H1 (cell line): ENCODE measurements around the gene TM4SF20. TPM values are rescaled to one million over a fixed set of nuclear protein-coding genes. Genes with fewer than 3 reads are reported as not detected.

Experiments used
- CTCF ChIA-PET: fragments of 300-600 bp; sonication (Branson Sonifier 250); formaldehyde crosslinking; loops from one replicate; lab custom pipeline; 2021; ENCODE audit not compliant: partially characterized antibody; lab: Charles Lee
- POLR2A ChIA-PET: fragments of 300-600 bp; sonication (Branson Sonifier 250); formaldehyde crosslinking; loops from one replicate; lab custom pipeline; 2021; ENCODE audit warnings: inconsistent platforms; ENCODE audit not compliant: partially characterized antibody; lab: Charles Lee
- DNase-seq, 2 experiments: peaks; one replicate each; pipeline versions ENCODE4 v3.0.0 to v3.0.0-alpha.2; 2010 to 2022; ENCODE audit warnings: low spot score in 2 of 2, low read depth in 1 of 2, mixed read lengths in 1 of 2
- FAIRE-seq: peaks from 2 replicates; lab custom pipeline; 2011; peaks lifted over from hg19 to GRCh38; lab: Jason Lieb, UNC
- H2AFZ ChIP-seq: 2 replicates; pipeline ENCODE4 v1.8.1; 2012; ENCODE audit warnings: low read length, inconsistent platforms
- H2AK5ac ChIP-seq: 2 replicates; pipeline ENCODE4 v1.6.1; 2013; ENCODE audit warnings: low read depth, low read length
- H2BK120ac ChIP-seq: replicated peaks from 2 replicates; pipeline ENCODE3; 2013; ENCODE audit warnings: low read depth, low read length, inconsistent platforms
- H2BK12ac ChIP-seq: 2 replicates; pipeline ENCODE4 v1.6.1; 2013; ENCODE audit warnings: low read depth, low read length
- H2BK15ac ChIP-seq: 2 replicates; pipeline ENCODE4 v1.6.1; 2013; ENCODE audit warnings: low read length
- H2BK20ac ChIP-seq: 2 replicates; pipeline ENCODE4 v1.6.1; 2013; ENCODE audit warnings: low read length
- H2BK5ac ChIP-seq: 2 replicates; pipeline ENCODE4 v1.6.1; 2013; ENCODE audit warnings: low read depth, low read length
- H3K14ac ChIP-seq: 2 replicates; pipeline ENCODE4 v1.6.1; 2013; ENCODE audit warnings: inconsistent platforms; ENCODE audit not compliant: insufficient read length
- H3K18ac ChIP-seq: 2 replicates; pipeline ENCODE4 v1.6.1; 2013; ENCODE audit warnings: low read length; ENCODE audit errors: extremely low read depth
- H3K23ac ChIP-seq: 2 replicates; pipeline ENCODE4 v1.6.1; 2013; ENCODE audit warnings: inconsistent platforms; ENCODE audit not compliant: insufficient read length
- H3K23me2 ChIP-seq: 2 replicates; pipeline ENCODE4 v1.6.1; 2013; ENCODE audit warnings: low read depth, low read length
- H3K27ac ChIP-seq: 2 replicates; pipeline ENCODE4 v1.6.1; 2011; ENCODE audit warnings: low read depth, low read length, inconsistent platforms
- H3K27me3 ChIP-seq, 4 experiments: replicated peaks in 1 of 4; 1 replicate in 1 of 4; 2 replicates in 3 of 4; pipeline versions ENCODE4 v1.6.1 to v1.8.1; 2011 to 2013; ENCODE audit warnings: low read length in 3 of 4, mild to moderate bottlenecking in 3 of 4, inconsistent platforms in 2 of 4, mixed read lengths in 2 of 4, moderate library complexity in 1 of 4; ENCODE audit not compliant: control insufficient read depth in 3 of 4, insufficient read depth in 3 of 4; ENCODE audit errors: extremely low read depth in 1 of 4
- H3K36me3 ChIP-seq, 4 experiments: 2 replicates each; pipeline versions ENCODE4 v1.6.1 to v1.8.1; 2011 to 2013; ENCODE audit warnings: mild to moderate bottlenecking in 4 of 4, low read length in 3 of 4, moderate library complexity in 2 of 4, control low read depth in 1 of 4, inconsistent platforms in 1 of 4; ENCODE audit not compliant: insufficient read depth in 4 of 4, control insufficient read depth in 2 of 4
- H3K4ac ChIP-seq: replicated peaks from 2 replicates; pipeline ENCODE3; 2013; ENCODE audit warnings: low read length, low read depth, mixed read lengths, inconsistent platforms; ENCODE audit not compliant: insufficient read length
- H3K4me1 ChIP-seq, 4 experiments: replicated peaks in 1 of 4; 1 replicate in 1 of 4; 2 replicates in 3 of 4; pipeline versions ENCODE4 v1.6.1 to v1.8.1; 2011 to 2013; ENCODE audit warnings: low read length in 3 of 4, inconsistent platforms in 2 of 4, mixed read lengths in 1 of 4; ENCODE audit not compliant: insufficient read depth in 4 of 4, control insufficient read depth in 3 of 4
- H3K4me2 ChIP-seq, 2 experiments: 2 replicates each; pipeline versions ENCODE4 v1.6.1 to v1.8.1; 2011 to 2013; ENCODE audit warnings: low read depth in 2 of 2, low read length in 2 of 2, control low read depth in 1 of 2, inconsistent platforms in 1 of 2, mild to moderate bottlenecking in 1 of 2; ENCODE audit not compliant: insufficient read depth in 1 of 2
- H3K4me3 ChIP-seq, 4 experiments: fragments of 200-600, 300-600 bp in 1 of 4; sonication (generic), shearing (Covaris generic), sonication (Bioruptor Twin) in 1 of 4; 2 replicates each; pipeline versions ENCODE4 v1.5.1 to v1.8.1; 2011 to 2016; ENCODE audit warnings: low read length in 4 of 4, low read depth in 3 of 4, control low read depth in 2 of 4, inconsistent platforms in 2 of 4, mild to moderate bottlenecking in 2 of 4, mixed read lengths in 1 of 4, moderate library complexity in 1 of 4; ENCODE audit not compliant: insufficient read depth in 2 of 4; ENCODE audit errors: extremely low read depth in 1 of 4
- H3K56ac ChIP-seq: replicated peaks from 2 replicates; pipeline ENCODE3; 2013; ENCODE audit warnings: low read depth, mild to moderate bottlenecking, mixed read lengths, low read length, inconsistent platforms; ENCODE audit not compliant: insufficient read length
- H3K79me1 ChIP-seq: 2 replicates; pipeline ENCODE4 v1.6.1; 2013; ENCODE audit warnings: low read depth, low read length, control low read depth
- H3K79me2 ChIP-seq, 2 experiments: 2 replicates each; pipeline versions ENCODE4 v1.6.1 to v1.8.1; 2012 to 2013; ENCODE audit warnings: low read length in 2 of 2, mild to moderate bottlenecking in 2 of 2, inconsistent platforms in 1 of 2; ENCODE audit not compliant: insufficient read depth in 2 of 2, control insufficient read depth in 1 of 2
- H3K9ac ChIP-seq, 4 experiments: replicated peaks in 1 of 4; 1 replicate in 1 of 4; 2 replicates in 3 of 4; pipeline versions ENCODE4 v1.6.1 to v1.8.1; 2011 to 2013; ENCODE audit warnings: low read depth in 3 of 4, low read length in 3 of 4, control low read depth in 2 of 4, mild to moderate bottlenecking in 2 of 4, moderate library complexity in 2 of 4, inconsistent platforms in 1 of 4; ENCODE audit errors: extremely low read depth in 1 of 4
- H3K9me3 ChIP-seq, 2 experiments: 2 replicates each; pipeline versions ENCODE4 v1.6.1 to v1.8.1; 2012 to 2013; ENCODE audit warnings: mild to moderate bottlenecking in 2 of 2, moderate library complexity in 2 of 2, control low read depth in 1 of 2, inconsistent platforms in 1 of 2, low read depth in 1 of 2, low read length in 1 of 2, mixed read lengths in 1 of 2; ENCODE audit not compliant: insufficient read depth in 2 of 2
- H4K20me1 ChIP-seq, 2 experiments: replicated peaks in 1 of 2; 2 replicates each; pipeline versions ENCODE3 to v1.8.1; 2011 to 2013; ENCODE audit warnings: inconsistent platforms in 2 of 2, low read length in 2 of 2, mild to moderate bottlenecking in 1 of 2; ENCODE audit not compliant: insufficient read depth in 2 of 2, control insufficient read depth in 1 of 2
- H4K5ac ChIP-seq: 2 replicates; pipeline ENCODE4 v1.6.1; 2013; ENCODE audit warnings: low read length, low read depth, mixed read lengths, inconsistent platforms; ENCODE audit not compliant: insufficient read length
- H4K8ac ChIP-seq: 2 replicates; pipeline ENCODE4 v1.8.0; 2013; ENCODE audit warnings: mild to moderate bottlenecking, moderate library complexity, low read length, inconsistent platforms; ENCODE audit not compliant: insufficient read depth; ENCODE audit errors: extremely low read depth
- H4K91ac ChIP-seq: replicated peaks from 2 replicates; pipeline ENCODE3; 2013; ENCODE audit warnings: low read length, mixed read lengths, inconsistent platforms; ENCODE audit not compliant: insufficient read length
- CHD1 ChIP-seq: IDR thresholded peaks from 2 replicates; pipeline ENCODE4 v1.6.1; 2012; ENCODE audit warnings: low read depth, low read length, improper control_type of control experiment
- EP300 ChIP-seq, 2 experiments: IDR thresholded peaks; 1 replicate in 1 of 2; 2 replicates in 1 of 2; pipeline ENCODE4 v1.6.1; 2011 to 2012; ENCODE audit warnings: low read depth in 2 of 2, low read length in 2 of 2, mild to moderate bottlenecking in 2 of 2, borderline replicate concordance in 1 of 2, inconsistent platforms in 1 of 2, moderate library complexity in 1 of 2
- GABPA ChIP-seq: IDR thresholded peaks from 2 replicates; pipeline ENCODE4 v1.6.1; 2011; ENCODE audit warnings: mild to moderate bottlenecking, low read length, moderate library complexity, borderline replicate concordance; ENCODE audit not compliant: insufficient read depth
- MAFK ChIP-seq: IDR thresholded peaks from 2 replicates; pipeline ENCODE4 v1.6.1; 2012; ENCODE audit warnings: low read depth, mild to moderate bottlenecking, improper control_type of control experiment, low read length
- NANOG ChIP-seq: IDR thresholded peaks from 2 replicates; pipeline ENCODE4 v1.6.1; 2011; ENCODE audit warnings: low read length, low read depth, mild to moderate bottlenecking, inconsistent platforms; ENCODE audit not compliant: insufficient read depth, poor library complexity, severe bottlenecking
- RFX5 ChIP-seq: IDR thresholded peaks from 2 replicates; pipeline ENCODE4 v1.6.1; 2011; ENCODE audit warnings: low read depth, low read length, improper control_type of control experiment, borderline replicate concordance
- SAP30 ChIP-seq: fragments of 300-600 bp; sonication (generic); IDR thresholded peaks from 2 replicates; pipeline ENCODE4 v1.7.1; 2012; ENCODE audit warnings: low read length, moderate library complexity, mild to moderate bottlenecking, inconsistent platforms; ENCODE audit not compliant: insufficient read depth, insufficient replicate concordance
- SIN3A ChIP-seq, 2 experiments: IDR thresholded peaks in 1 of 2; conservative IDR thresholded peaks in 1 of 2; 2 replicates each; pipeline ENCODE4 v1.6.1; 2011 to 2012; ENCODE audit warnings: low read length in 2 of 2, improper control_type of control experiment in 1 of 2, low read depth in 1 of 2, mild to moderate bottlenecking in 1 of 2
- SUZ12 ChIP-seq: fragments of 200-600 bp; sonication (generic); IDR thresholded peaks from 2 replicates; pipeline ENCODE4 v1.6.1; 2012; ENCODE audit warnings: mild to moderate bottlenecking, inconsistent platforms, low read length, moderate library complexity, mixed read lengths
- WGBS, 2 experiments: shearing (Covaris generic) in 1 of 2; methylation state at CpG; one replicate each; pipeline versions ENCODE4 v1.1.6 to v1.1.7; 2013 to 2015; ENCODE audit warnings: low lambda C conversion rate in 2 of 2, mixed read lengths in 2 of 2, inconsistent platforms in 1 of 2, low coverage in 1 of 2, missing lambda C conversion rate in 1 of 2; ENCODE audit not compliant: insufficient replicate concordance in 2 of 2, insufficient coverage in 1 of 2, insufficient read length in 1 of 2; ENCODE audit errors: extremely low coverage in 1 of 2, missing lambda C conversion rate in 1 of 2; 5-methylcytosine and 5-hydroxymethylcytosine counted together
- polyA plus RNA-seq, 7 experiments: library from polyadenylated mRNA; depleted of rRNA in 3 of 7; stranded (reverse) in 5 of 7; unstranded in 2 of 7; fragments of >200 nt in 5 of 7; fragments of 200-250 nt in 2 of 7; gene quantifications; 1 replicate in 5 of 7; 2 replicates in 1 of 7; 4 replicates in 1 of 7; pipeline versions ENCODE4 v1.2.1 to v1.2.3, GENCODE V29; 2011 to 2013; ENCODE audit warnings: missing spikeins in 2 of 7, mixed read lengths in 2 of 7
- total RNA-seq: library from RNA; stranded (reverse); fragmentation: NEBNext Ultra II Directional; extraction: Animal tissue kit (Norgen Biotek cat#: 25700); gene quantifications from 2 replicates; pipeline ENCODE4 v1.2.1, GENCODE V29; 2021
- TF ChIP-seq, protein P1 (sequence below): IDR thresholded peaks from 2 replicates; pipeline ENCODE4 v1.6.1; 2011; ENCODE audit warnings: low read depth, mild to moderate bottlenecking, low read length; ENCODE audit not compliant: insufficient read depth
- TF ChIP-seq, protein P2 (sequence below): IDR thresholded peaks from 2 replicates; pipeline ENCODE4 v1.6.1; 2011; ENCODE audit warnings: low read length, improper control_type of control experiment

TM4SF20 gene
- total and polyA plus RNA-seq, 2 of the 8 experiments (the other 6 are each of a cell fraction or from before 2014, with no cell fraction given): not detected

DNA sequence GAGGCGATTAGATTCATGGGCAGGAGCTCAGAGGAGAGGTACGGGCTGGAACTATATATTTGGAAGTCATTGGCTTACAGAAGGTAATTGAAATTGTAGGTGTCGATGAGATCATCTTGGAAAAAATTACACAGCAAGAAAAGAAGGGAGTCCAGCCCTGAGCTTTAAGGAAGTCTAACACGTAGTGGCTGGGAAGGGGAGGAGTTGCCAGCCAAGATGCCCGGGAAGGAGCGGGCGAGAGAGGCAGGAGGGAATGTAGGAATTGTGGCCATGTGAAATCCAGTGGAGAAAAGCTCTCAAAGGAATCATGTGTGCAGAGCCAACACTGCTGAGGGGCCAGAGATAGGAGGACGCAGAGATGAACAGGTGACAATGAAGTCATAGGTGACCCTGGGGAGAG is 34.3 kb upstream of the TM4SF20 start:
- Histone ChIP-seq H3K79me1 (no peaks in the 10 kb centered on the region), H2BK15ac (no peak overlapping the region), H4K8ac (no peak overlapping the region), H2AK5ac (no peak overlapping the region), H2BK12ac (no peak overlapping the region), H3K9me3 (no peaks in the 10 kb centered on the region), H4K20me1 (no peaks in the 10 kb centered on the region), H3K27ac (no peak overlapping the region), H3K36me3 (no peaks in the 10 kb centered on the region), H3K9ac (no peak overlapping the region), H3K14ac (no peak overlapping the region), H3K56ac (no peak overlapping the region), H3K23me2 (no peaks in the 10 kb centered on the region), H3K23ac (no peak overlapping the region), H2AFZ (no peak overlapping the region), H3K79me2 (no peaks in the 10 kb centered on the region), H3K4me3 (no peak overlapping the region), H3K4me2 (no peak overlapping the region), H4K5ac (no peak overlapping the region), H3K18ac (no peak overlapping the region), H2BK20ac (no peak overlapping the region), H4K91ac (no peak overlapping the region), H2BK120ac (no peak overlapping the region), H3K27me3 (no peaks in the 10 kb centered on the region), H2BK5ac (no peak overlapping the region), H3K4ac (no peak overlapping the region), H3K4me1 (no peaks in the 10 kb centered on the region)
- ChIA-PET CTCF (interaction anchor here (0.5 kb wide), 1 partner anchor 68 kb away, joined by 3 read pairs; no protein-coding TSS in a partner anchor), POLR2A (no interaction called here)
- DNase-seq (no peak), FAIRE-seq (no peak)
- 78% methylated on average over 8 of the region's 8 CpGs; no CpG with 5 or more reads in 1 of the 2 experiments for WGBS, 2 experiments
- TF ChIP-seq SIN3A (conservative IDR thresholded peaks at IDR 0.05 in 1 of 2, IDR thresholded peaks at IDR 0.05 in 1 of 2; ENCODE audit: low read depth in 1 of 2, low read length in 2 of 2) (no peak), CHD1 (no peak), NANOG (no peak), MAFK (no peak), SAP30 (no peak), RFX5 (no peak), GABPA (no peak), EP300 (IDR thresholded peaks at IDR 0.05; ENCODE audit: borderline replicate concordance in 1 of 2, low read depth in 2 of 2, low read length in 2 of 2) (no peak), SUZ12 (no peak)
- TF ChIP-seq, protein P1, sequence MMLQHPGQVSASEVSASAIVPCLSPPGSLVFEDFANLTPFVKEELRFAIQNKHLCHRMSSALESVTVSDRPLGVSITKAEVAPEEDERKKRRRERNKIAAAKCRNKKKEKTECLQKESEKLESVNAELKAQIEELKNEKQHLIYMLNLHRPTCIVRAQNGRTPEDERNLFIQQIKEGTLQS: no peak
- TF ChIP-seq, protein P2, sequence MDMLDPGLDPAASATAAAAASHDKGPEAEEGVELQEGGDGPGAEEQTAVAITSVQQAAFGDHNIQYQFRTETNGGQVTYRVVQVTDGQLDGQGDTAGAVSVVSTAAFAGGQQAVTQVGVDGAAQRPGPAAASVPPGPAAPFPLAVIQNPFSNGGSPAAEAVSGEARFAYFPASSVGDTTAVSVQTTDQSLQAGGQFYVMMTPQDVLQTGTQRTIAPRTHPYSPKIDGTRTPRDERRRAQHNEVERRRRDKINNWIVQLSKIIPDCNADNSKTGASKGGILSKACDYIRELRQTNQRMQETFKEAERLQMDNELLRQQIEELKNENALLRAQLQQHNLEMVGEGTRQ: no peak
